Prostate gland (tissue), 2 donors: ENCODE data around the gene NEMP1. TPM values are rescaled to one million over a fixed set of nuclear protein-coding genes. Genes with fewer than 3 reads are reported as not detected.
A peak's percentile ranks its signal among the peaks of the same experiment; 100 is the strongest.
"Not testable (repeated sequence)": the region's sequence is repeated elsewhere in the genome, so short reads cannot be mapped to it uniquely, and the experiment has no call there.

Experiments
- DNase-seq: peaks from one replicate; pipeline ENCODE4 v3.0.0-alpha.2; 2019; ENCODE audit warnings: low spot score
- H3K27ac ChIP-seq, 2 donors: fragments of 200-600 bp; sonication (generic); 2 replicates each; pipeline ENCODE4 v1.5.1; 2017 to 2019
- H3K27me3 ChIP-seq: fragments of 200-600 bp; sonication (generic); replicated peaks from 2 replicates; pipeline ENCODE4 v1.5.1; 2019; ENCODE audit not compliant: insufficient read depth
- H3K36me3 ChIP-seq, 2 donors: fragments of 200-600 bp; sonication (generic); 1 replicate in 1 of 2; 2 replicates in 1 of 2; pipeline versions ENCODE4 v1.5.1 to v1.8.1; 2017 to 2019
- H3K4me1 ChIP-seq: fragments of 200-600 bp; sonication (generic); replicated peaks from 2 replicates; pipeline ENCODE4 v1.5.1; 2019
- H3K4me3 ChIP-seq, 2 donors: fragments of 200-600 bp; sonication (generic); 2 replicates each; pipeline ENCODE4 v1.5.1; 2017 to 2019
- H3K9me3 ChIP-seq: fragments of 200-600 bp; sonication (generic); 2 replicates; pipeline ENCODE4 v1.5.1; 2017
- POLR2A ChIP-seq: fragments of 450-650 bp; IDR thresholded peaks from one replicate; pipeline ENCODE4 v1.6.1; 2016; ENCODE audit warnings: antibody characterized with exemption, mild to moderate bottlenecking
- POLR2AphosphoS5 ChIP-seq: sonication (generic); formaldehyde crosslinking; IDR thresholded peaks from one replicate; pipeline ENCODE4 v1.6.1; 2017; ENCODE audit warnings: antibody characterized with exemption
- WGBS: methylation state at CpG from one replicate; pipeline ENCODE4 v1.1.5; 2018; 5-methylcytosine and 5-hydroxymethylcytosine counted together
- intact Hi-C: fragments of 100-400 bp; cut with DNase I; formaldehyde crosslinking; loops from one replicate; pipeline ENCODE4 v1.14.2; 2022
- total RNA-seq, 2 donors: library from RNA; depleted of rRNA; stranded (reverse); fragments of >200 nt; gene quantifications; one replicate each; pipeline ENCODE4 v1.1.0, GENCODE V29; 2016
- TF ChIP-seq, protein P1 (sequence below), 4 experiments: fragments of 200-600 bp in 2 of 4; fragments of 450-650 bp in 2 of 4; sonication (generic) in 2 of 4; IDR thresholded peaks; 1 replicate in 3 of 4; 2 replicates in 1 of 4; pipeline ENCODE4 v1.5.1; 2016 to 2019; ENCODE audit warnings: antibody characterized with exemption in 4 of 4, mild to moderate bottlenecking in 2 of 4, moderate library complexity in 2 of 4

NEMP1 gene
- total RNA-seq, 2 donors from 2014 or later, result 10.8 to 13.0 TPM

DNA sequence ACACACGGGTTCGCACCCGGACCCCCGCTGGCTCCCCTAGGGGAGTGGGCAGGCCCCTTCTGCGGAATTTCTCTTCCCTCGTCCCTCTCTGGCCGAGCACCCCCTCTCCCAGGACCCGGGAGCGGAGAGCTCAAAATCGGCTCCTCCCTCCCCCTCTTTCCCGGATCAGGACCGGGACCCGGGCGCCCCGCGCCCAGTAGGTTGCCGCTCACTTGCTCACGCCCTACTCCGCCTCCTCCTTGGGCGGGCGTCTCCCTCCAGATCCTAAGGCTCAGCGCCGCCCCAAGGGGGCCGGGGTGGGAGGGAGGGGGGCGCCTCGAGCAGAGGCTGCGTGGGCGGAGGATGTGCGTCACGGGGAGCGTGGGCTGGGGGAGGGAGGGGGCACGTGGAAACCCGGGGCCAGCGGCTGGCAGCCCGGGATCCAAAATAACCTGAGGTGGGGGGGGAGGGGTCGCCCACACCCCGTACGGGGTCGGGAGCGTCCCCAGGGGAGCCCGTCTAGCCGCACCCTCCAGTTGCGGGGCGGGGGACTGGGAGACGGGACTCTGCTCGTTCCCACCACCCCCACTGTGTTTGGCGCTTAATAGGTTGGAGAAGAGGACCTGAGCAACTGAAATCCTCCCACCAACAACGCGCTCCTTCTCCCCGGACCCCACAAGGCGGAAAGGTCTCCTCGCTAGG lies 8.6 kb upstream of the NEMP1 start:
- H3K9me3 ChIP-seq, result no peaks in the 10 kb centered on the region
- intact Hi-C loops, result loop anchor here (10.0 kb wide), 1 partner anchor 452 kb away; the partner anchor contains the start of gene BAZ2A
- WGBS, result 0% methylated on average over 36 of the region's 52 CpGs
- H3K4me3 ChIP-seq, result peak overlapping the region; percentile 82 to 91
- H3K4me1 ChIP-seq, result peaks cover 21% of the 10 kb centered on the region
- H3K36me3 ChIP-seq, result no peaks in the 10 kb centered on the region
- peak overlapping the region; percentile 99 for H3K27ac ChIP-seq
- no peaks in the 10 kb centered on the region for H3K27me3 ChIP-seq
- TF ChIP-seq POLR2A (peak; percentile 71), POLR2AphosphoS5 (peak; percentile 76)
- TF ChIP-seq, protein P1, sequence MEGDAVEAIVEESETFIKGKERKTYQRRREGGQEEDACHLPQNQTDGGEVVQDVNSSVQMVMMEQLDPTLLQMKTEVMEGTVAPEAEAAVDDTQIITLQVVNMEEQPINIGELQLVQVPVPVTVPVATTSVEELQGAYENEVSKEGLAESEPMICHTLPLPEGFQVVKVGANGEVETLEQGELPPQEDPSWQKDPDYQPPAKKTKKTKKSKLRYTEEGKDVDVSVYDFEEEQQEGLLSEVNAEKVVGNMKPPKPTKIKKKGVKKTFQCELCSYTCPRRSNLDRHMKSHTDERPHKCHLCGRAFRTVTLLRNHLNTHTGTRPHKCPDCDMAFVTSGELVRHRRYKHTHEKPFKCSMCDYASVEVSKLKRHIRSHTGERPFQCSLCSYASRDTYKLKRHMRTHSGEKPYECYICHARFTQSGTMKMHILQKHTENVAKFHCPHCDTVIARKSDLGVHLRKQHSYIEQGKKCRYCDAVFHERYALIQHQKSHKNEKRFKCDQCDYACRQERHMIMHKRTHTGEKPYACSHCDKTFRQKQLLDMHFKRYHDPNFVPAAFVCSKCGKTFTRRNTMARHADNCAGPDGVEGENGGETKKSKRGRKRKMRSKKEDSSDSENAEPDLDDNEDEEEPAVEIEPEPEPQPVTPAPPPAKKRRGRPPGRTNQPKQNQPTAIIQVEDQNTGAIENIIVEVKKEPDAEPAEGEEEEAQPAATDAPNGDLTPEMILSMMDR (IDR thresholded peaks at IDR 0.05), result no peak
- peak; percentile 90 for DNase-seq

DNA sequence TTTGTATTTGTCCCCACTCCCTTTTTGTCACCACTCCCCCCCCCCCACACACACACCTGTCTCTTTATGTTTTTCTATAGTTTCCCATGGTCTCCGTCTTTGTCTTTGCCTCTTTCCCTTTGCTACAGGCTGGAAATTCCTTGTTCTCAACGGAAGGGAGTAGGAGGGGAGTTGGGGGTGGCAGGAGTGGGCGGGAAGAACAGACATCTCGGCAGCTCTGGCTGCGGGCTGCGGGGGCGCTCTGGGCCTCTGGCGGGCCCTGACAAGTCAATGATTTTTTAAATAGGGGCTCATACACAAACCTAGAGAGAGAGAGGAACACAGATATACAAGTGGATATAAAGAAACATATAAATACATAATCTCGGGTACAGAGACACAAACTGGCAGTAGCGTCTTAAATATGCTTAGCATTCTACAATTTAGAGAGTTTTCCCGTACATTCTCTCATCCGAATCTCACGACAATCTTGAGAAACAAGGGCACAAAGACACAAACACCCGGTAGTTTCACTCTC lies 8.0 kb upstream of the NEMP1 start:
- peak; percentile 61 for DNase-seq
- Histone ChIP-seq H3K4me3 (peak overlapping the region; percentile 82 to 91), H3K9me3 (no peaks in the 10 kb centered on the region), H3K27ac (peak overlapping the region; percentile 99), H3K4me1 (peaks cover 17% of the 10 kb centered on the region), H3K36me3 (no peaks in the 10 kb centered on the region), H3K27me3 (no peaks in the 10 kb centered on the region)
- TF ChIP-seq, protein P1 (IDR thresholded peaks at IDR 0.05), result peak in 2 of 4 experiments; percentile 10 to 25
- no peak for TF ChIP-seq POLR2AphosphoS5
- intact Hi-C loops, result loop anchor here (10.0 kb wide), 1 partner anchor 452 kb away; the partner anchor contains the start of gene BAZ2A
- WGBS, result 2% methylated on average over 14 of the region's 14 CpGs

DNA sequence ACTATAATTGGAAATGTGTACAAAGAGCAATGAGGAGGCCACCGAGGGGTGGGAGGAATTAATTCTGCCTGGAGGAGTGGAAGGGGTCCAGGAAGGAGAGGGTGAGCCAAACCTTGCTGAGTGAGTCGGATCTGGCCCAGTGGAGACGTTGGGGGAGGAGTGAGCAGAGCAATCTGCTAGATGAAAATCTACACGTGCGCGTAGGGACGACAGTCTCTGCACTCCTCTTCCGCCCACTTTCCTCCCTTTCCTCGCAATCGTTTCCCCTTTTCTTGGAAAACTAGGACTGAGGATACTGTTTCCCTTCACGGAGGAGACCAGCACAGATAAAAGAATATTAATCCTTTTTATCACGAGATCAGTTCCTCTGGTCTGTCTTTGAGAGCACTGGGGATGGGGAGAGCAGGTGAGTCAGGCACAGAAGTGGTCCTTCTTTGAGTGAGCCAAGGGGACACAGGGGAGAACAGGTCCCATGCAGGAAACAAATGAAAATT lies 7.5 kb upstream of the NEMP1 start:
- Histone ChIP-seq H3K4me3 (peak overlapping the region in 1 of 2 donors; percentile 91), H3K27ac (peak overlapping the region; percentile 99), H3K4me1 (peaks cover 12% of the 10 kb centered on the region), H3K36me3 (no peaks in the 10 kb centered on the region), H3K27me3 (no peaks in the 10 kb centered on the region), H3K9me3 (no peaks in the 10 kb centered on the region)
- intact Hi-C loops, result loop anchor here (10.0 kb wide), 1 partner anchor 451 kb away; the partner anchor contains the start of gene BAZ2A
- DNase-seq, result peak; percentile 54
- WGBS, result 3% methylated on average over 12 of the region's 12 CpGs
- TF ChIP-seq POLR2A, result peak; percentile 35
- no peak for TF ChIP-seq POLR2AphosphoS5

DNA sequence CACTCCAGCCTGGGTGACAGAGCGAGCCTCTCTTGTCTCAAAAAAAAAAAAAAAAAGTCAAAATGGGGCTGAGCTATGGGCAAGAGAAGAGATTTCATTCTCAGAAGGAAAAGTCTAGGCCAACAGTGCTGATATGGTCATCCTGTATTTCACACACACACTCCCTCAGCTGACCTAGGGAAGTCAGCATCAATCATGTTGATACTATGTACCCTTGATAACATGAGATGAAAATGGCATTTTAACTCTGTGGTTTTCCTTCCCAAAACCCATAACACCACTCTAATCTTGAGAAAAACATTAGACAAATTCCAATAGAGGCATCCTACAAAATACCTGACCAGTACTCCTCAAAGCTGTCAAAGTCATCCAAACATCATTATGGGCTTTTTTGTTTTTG lies 2.3 kb upstream of the NEMP1 start:
- no peak for DNase-seq

DNA sequence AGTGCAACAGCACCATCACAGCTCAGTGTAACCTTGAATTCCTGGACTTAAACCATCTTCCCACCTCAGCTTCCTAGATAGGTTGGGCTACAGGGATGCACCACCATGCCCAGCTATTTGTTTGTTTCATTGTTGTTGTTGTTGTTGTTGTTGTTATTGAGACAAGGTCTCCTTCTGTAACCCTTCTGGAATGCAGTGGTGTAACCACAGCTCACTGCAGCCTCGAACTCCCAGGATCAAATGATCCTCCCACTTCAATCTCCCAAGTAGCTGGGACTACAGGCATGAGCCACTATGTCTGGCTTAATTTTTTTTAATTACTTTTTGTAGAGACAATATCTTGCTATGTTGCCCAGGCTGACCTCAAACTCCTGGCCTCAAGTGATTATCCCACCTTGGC lies 1.2 kb upstream of the NEMP1 start:
- no peak overlapping the region for H3K4me3 ChIP-seq
- no peaks in the 10 kb centered on the region for H3K36me3 ChIP-seq
- no peak for DNase-seq
- intact Hi-C loops, result loop anchor here (10.0 kb wide), 1 partner anchor 445 kb away; the partner anchor contains the start of gene BAZ2A
- H3K27me3 ChIP-seq, result no peaks in the 10 kb centered on the region
- H3K27ac ChIP-seq, result peak overlapping the region; percentile 80 to 90
- peaks cover 6% of the 10 kb centered on the region for H3K4me1 ChIP-seq
- 87% methylated on average over 1 of the region's 1 CpG for WGBS
- H3K9me3 ChIP-seq, result no peaks in the 10 kb centered on the region
- TF ChIP-seq, protein P1 (IDR thresholded peaks at IDR 0.05), result no peak
- TF ChIP-seq POLR2A, result no peak
- TF ChIP-seq POLR2AphosphoS5, result no peak

More for the DNA sequence above, 2.3 kb upstream of the NEMP1 start:
- Histone ChIP-seq H3K36me3 (no peaks in the 10 kb centered on the region), H3K27me3 (no peaks in the 10 kb centered on the region), H3K4me3 (no peak overlapping the region), H3K9me3 (no peaks in the 10 kb centered on the region), H3K27ac (no peak overlapping the region), H3K4me1 (peaks cover 9% of the 10 kb centered on the region)
- intact Hi-C loops, result loop anchor here (10.0 kb wide), 1 partner anchor 446 kb away; the partner anchor contains the start of gene BAZ2A
- 100% methylated on average over 1 of the region's 1 CpG for WGBS
- TF ChIP-seq POLR2AphosphoS5 (no peak), POLR2A (no peak)
- TF ChIP-seq, protein P1 (IDR thresholded peaks at IDR 0.05), result no peak

DNA sequence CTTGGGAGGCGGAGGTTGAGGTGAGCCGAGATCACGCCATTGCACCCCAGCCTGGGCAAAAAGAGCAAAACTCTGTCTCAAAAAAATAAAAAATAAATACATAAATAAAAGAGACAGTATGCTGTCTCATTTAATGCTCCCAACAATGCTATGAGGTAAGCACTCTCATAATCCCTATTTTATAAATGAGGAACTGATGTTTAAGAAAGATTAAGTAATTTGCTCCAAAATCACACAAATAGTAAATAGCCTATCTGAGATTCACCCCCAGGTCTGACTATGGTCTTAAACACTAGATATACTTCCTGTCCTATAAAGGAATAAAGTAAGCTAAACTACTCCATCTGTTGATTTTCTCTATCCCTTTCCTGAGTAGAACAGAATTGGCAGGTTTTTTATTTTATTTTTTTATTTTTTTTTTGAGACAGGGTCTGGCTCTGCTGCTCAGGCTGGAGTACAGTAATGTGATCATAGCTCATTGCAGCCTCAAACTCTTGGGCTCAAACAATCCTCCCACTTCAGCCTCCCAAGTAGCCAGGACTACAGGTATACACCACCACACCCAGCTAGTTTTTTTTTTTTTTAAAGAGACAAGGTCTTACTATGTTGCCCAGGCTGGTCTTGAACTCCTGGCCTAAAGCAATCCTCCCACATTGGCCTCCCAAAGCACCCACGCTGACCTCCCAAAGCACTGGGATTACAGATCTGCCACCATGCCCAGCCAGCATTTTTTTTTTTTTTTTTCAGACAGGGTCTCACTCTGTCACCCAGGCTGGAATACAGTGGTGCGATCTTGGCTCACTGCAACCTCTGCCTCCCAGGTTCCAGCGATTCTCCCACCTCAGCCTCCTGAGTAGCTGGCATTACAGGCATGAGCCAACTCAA lies 4.8 kb downstream of the NEMP1 start:
- H3K9me3 ChIP-seq, H3K27me3 ChIP-seq, H3K4me3 ChIP-seq, H3K36me3 ChIP-seq, intact Hi-C loops, DNase-seq, H3K4me1 ChIP-seq, H3K27ac ChIP-seq: not testable (repeated sequence)
- WGBS, result 95% methylated on average over 6 of the region's 6 CpGs
